ENCODE results near the gene CACNB3. TPM values are rescaled to one million over a fixed set of nuclear protein-coding genes. Genes with fewer than 3 reads are reported as not detected.
A peak's percentile ranks its signal among the peaks of the same experiment; 100 is the strongest.

CACNB3 gene
- total and polyA plus RNA-seq, 2 of the 13 experiments (the other 11 are each of a cell fraction or from before 2014, with no cell fraction given) = 0.29 to 0.54 TPM

- TF ChIP-seq FOXO4 (CRISPR knock-in tag; conservative IDR thresholded peaks at IDR 0.05) (no peak), HOXA5 (CRISPR knock-in tag; IDR thresholded peaks at IDR 0.05) (peak; percentile 73; the same call in 1 of the 2 replicates), AKNA (CRISPR knock-in tag; IDR thresholded peaks at IDR 0.05; ENCODE audit: borderline replicate concordance) (no peak), MBD4 (IDR thresholded peaks at IDR 0.05; ENCODE audit: borderline replicate concordance, low read length) (no peak), ZNF235 (CRISPR knock-in tag; IDR thresholded peaks at IDR 0.05; ENCODE audit: borderline replicate concordance) (0 out of 2 replicates have a peak, but pooled peaks have one; percentile 69), CENPBD1 (CRISPR knock-in tag; IDR thresholded peaks at IDR 0.05; ENCODE audit: borderline replicate concordance, low read depth) (no peak), ZFP91 (CRISPR knock-in tag; IDR thresholded peaks at IDR 0.05; ENCODE audit: borderline replicate concordance) (peak; percentile 85; the same call in 1 of the 2 replicates), ZBTB38 (CRISPR knock-in tag; IDR thresholded peaks at IDR 0.05) (0 out of 2 replicates have a peak, but pooled peaks have one; percentile 15), KLF13 (CRISPR knock-in tag; IDR thresholded peaks at IDR 0.05) (no peak), USF2 (IDR thresholded peaks at IDR 0.05; ENCODE audit: low read depth, low read length) (no peak), USF2 (CRISPR knock-in tag; IDR thresholded peaks at IDR 0.05; ENCODE audit: borderline replicate concordance) (no peak), RXRA (CRISPR knock-in tag; IDR thresholded peaks at IDR 0.05) (no peak), MIER2 (CRISPR knock-in tag; IDR thresholded peaks at IDR 0.05) (no peak)
Observed at GRCh38 chr12:48814262-48815125, 3.8 kb upstream of the CACNB3 start (continued).
